B cell (primary cell): Measurements from ENCODE around the gene TMPRSS15.

ENCODE experiments used
- CTCF ChIP-seq: fragments of 200-600 bp; IDR thresholded peaks from one replicate; pipeline ENCODE4 v1.8.0; 2022; ENCODE audit warnings: antibody characterized with exemption, mild to moderate bottlenecking
- EZH2 ChIP-seq: IDR thresholded peaks from 2 replicates; pipeline ENCODE4 v1.6.1; 2012; ENCODE audit warnings: borderline replicate concordance, low read depth, mild to moderate bottlenecking, moderate library complexity, low read length; ENCODE audit not compliant: insufficient read depth, poor library complexity, severe bottlenecking

- TF ChIP-seq CTCF (no peak), EZH2 (no peak)
These were observed 40.1 kb upstream of the TMPRSS15 start for GRCh38 chr21:18443701-18444100.
